ENCODE results near the gene HDAC11. TPM values are rescaled to one million over a fixed set of nuclear protein-coding genes. Genes with fewer than 3 reads are reported as not detected.
A peak's percentile ranks its signal among the peaks of the same experiment; 100 is the strongest.

HDAC11 gene
- polyA plus RNA-seq, 3 donors, result 2.9 to 3.9 (median 3.5) TPM

GRCh38 chr3:13537244-13537908, 57.3 kb downstream of the HDAC11 start:
- intact Hi-C loops (cut with micrococcal nuclease), result no loop called here
- Histone ChIP-seq H3K36me3 (replicated peaks in 1 of 2; ENCODE audit: control insufficient read depth in 1 of 2, insufficient read depth in 2 of 2, low read length in 2 of 2) (no peaks in the 10 kb centered on the region), H3K9me3 (replicated peaks in 1 of 2; ENCODE audit: control insufficient read depth in 1 of 2, insufficient read depth in 1 of 2, low read length in 2 of 2) (peaks cover 0 to 3% of the 10 kb centered on the region in 2 donors), H3K27ac (ENCODE audit: low read depth in 1 of 2, low read length in 2 of 2) (no peak overlapping the region), H2AFZ (ENCODE audit: insufficient read depth, low read depth, low read length, poor library complexity, severe bottlenecking) (peak overlapping the region; percentile 59), H3K79me2 (ENCODE audit: insufficient read depth, low read length) (no peaks in the 10 kb centered on the region), H3K4me1 (ENCODE audit: control insufficient read depth in 1 of 2, insufficient read depth in 2 of 2, low read length in 2 of 2) (no peaks in the 10 kb centered on the region), H3K4me2 (replicated peaks; ENCODE audit: extremely low read depth, low read length, poor library complexity, severe bottlenecking) (no peak overlapping the region), H3K4me3 (replicated peaks in 1 of 3; ENCODE audit: low read depth in 2 of 3, low read length in 3 of 3) (no peak overlapping the region), H3K27me3 (ENCODE audit: control insufficient read depth in 2 of 2, insufficient read depth in 2 of 2, low read length in 2 of 2) (no peaks in the 10 kb centered on the region), H4K20me1 (ENCODE audit: insufficient read depth, low read length) (no peaks in the 10 kb centered on the region), H3K9ac (ENCODE audit: insufficient read depth, low read length, poor library complexity, severe bottlenecking) (no peak overlapping the region)
- Mint-ChIP-seq H3K27me3 (ENCODE audit: low read depth in 3 of 3) (peaks cover 3 to 11% (median 10%) of the 10 kb centered on the region in 3 donors), H3K4me1 (peaks cover 7% of the 10 kb centered on the region), H3K4me3 (no peak overlapping the region), H3K27ac (peak overlapping the region in 1 of 7 donors; percentile 47), H3K36me3 (no peaks in the 10 kb centered on the region), H3K9me3 (peaks cover 0 to 10% (median 3%) of the 10 kb centered on the region in 7 donors)
- TF ChIP-seq CTCF (IDR thresholded peaks at IDR 0.05), result no peak
- no peak for DNase-seq
- WGBS (ENCODE audit: insufficient coverage), result 100% methylated on average over 4 of the region's 6 CpGs

GRCh38 chr3:13537909-13538296, 57.8 kb downstream of the HDAC11 start:
- H3K9me3 Mint-ChIP-seq, result peaks cover 0 to 10% (median 6%) of the 10 kb centered on the region in 7 donors
- H3K4me3 ChIP-seq (replicated peaks in 1 of 3; ENCODE audit: low read depth in 2 of 3, low read length in 3 of 3), result no peak overlapping the region
- H3K36me3 ChIP-seq (replicated peaks in 1 of 2; ENCODE audit: control insufficient read depth in 1 of 2, insufficient read depth in 2 of 2, low read length in 2 of 2), result no peaks in the 10 kb centered on the region
- H3K4me3 Mint-ChIP-seq, result no peak overlapping the region
- H3K4me2 ChIP-seq (replicated peaks; ENCODE audit: extremely low read depth, low read length, poor library complexity, severe bottlenecking), result no peak overlapping the region
- H3K4me1 Mint-ChIP-seq, result peaks cover 7% of the 10 kb centered on the region
- no peaks in the 10 kb centered on the region for H4K20me1 ChIP-seq (ENCODE audit: insufficient read depth, low read length)
- peaks cover 0 to 3% of the 10 kb centered on the region in 2 donors for H3K9me3 ChIP-seq (replicated peaks in 1 of 2; ENCODE audit: control insufficient read depth in 1 of 2, insufficient read depth in 1 of 2, low read length in 2 of 2)
- no peaks in the 10 kb centered on the region for H3K4me1 ChIP-seq (ENCODE audit: control insufficient read depth in 1 of 2, insufficient read depth in 2 of 2, low read length in 2 of 2)
- no peak for TF ChIP-seq CTCF (IDR thresholded peaks at IDR 0.05)
- H3K27me3 Mint-ChIP-seq (ENCODE audit: low read depth in 3 of 3), result peaks cover 3 to 11% (median 10%) of the 10 kb centered on the region in 3 donors
- H3K27ac Mint-ChIP-seq, result no peak overlapping the region
- no peaks in the 10 kb centered on the region for H3K79me2 ChIP-seq (ENCODE audit: insufficient read depth, low read length)
- WGBS (ENCODE audit: insufficient coverage), result 96% methylated on average over 5 of the region's 6 CpGs
- H3K36me3 Mint-ChIP-seq, result no peaks in the 10 kb centered on the region
- intact Hi-C loops (cut with micrococcal nuclease), result no loop called here
- DNase-seq, result no peak
- no peak overlapping the region for H3K27ac ChIP-seq (ENCODE audit: low read depth in 1 of 2, low read length in 2 of 2)
- no peak overlapping the region for H3K9ac ChIP-seq (ENCODE audit: insufficient read depth, low read length, poor library complexity, severe bottlenecking)
- no peaks in the 10 kb centered on the region for H3K27me3 ChIP-seq (ENCODE audit: control insufficient read depth in 2 of 2, insufficient read depth in 2 of 2, low read length in 2 of 2)
- H2AFZ ChIP-seq (ENCODE audit: insufficient read depth, low read depth, low read length, poor library complexity, severe bottlenecking), result no peak overlapping the region

All from CD14-positive monocyte (primary cell).